Fibroblast of lung (primary cell): ENCODE measurements around the gene OPTN. TPM values are rescaled to one million over a fixed set of nuclear protein-coding genes. Genes with fewer than 3 reads are reported as not detected.
"Not testable (repeated sequence)": the region's sequence is repeated elsewhere in the genome, so short reads cannot be mapped to it uniquely, and the experiment has no call there.

Experiments used
- DNase-seq, 2 donors: peaks; one replicate each; pipeline versions ENCODE4 v3.0.0 to v3.0.0-alpha.2; 2010; ENCODE audit warnings: low read depth in 2 of 2
- H2AFZ ChIP-seq: 2 replicates; pipeline ENCODE4 v1.5.1; 2012; ENCODE audit warnings: low read length, control low read depth, inconsistent platforms
- H3K27ac ChIP-seq: 2 replicates; pipeline ENCODE4 v1.5.1; 2011; ENCODE audit warnings: low read length, control low read depth; ENCODE audit not compliant: insufficient read depth
- H3K27me3 ChIP-seq: 2 replicates; pipeline ENCODE4 v1.5.1; 2011; ENCODE audit warnings: mild to moderate bottlenecking, low read length; ENCODE audit not compliant: control insufficient read depth, insufficient read depth
- H3K36me3 ChIP-seq: 2 replicates; pipeline ENCODE4 v1.5.1; 2011; ENCODE audit warnings: low read length; ENCODE audit not compliant: control insufficient read depth, insufficient read depth
- H3K4me1 ChIP-seq: 2 replicates; pipeline ENCODE4 v1.5.1; 2011; ENCODE audit warnings: low read length; ENCODE audit not compliant: control insufficient read depth, insufficient read depth; ENCODE audit errors: extremely low read depth
- H3K4me2 ChIP-seq: 2 replicates; pipeline ENCODE4 v1.5.1; 2011; ENCODE audit warnings: low read length, control low read depth; ENCODE audit not compliant: insufficient read depth; ENCODE audit errors: extremely low read depth
- H3K4me3 ChIP-seq, 4 experiments: fragments of 200-600 bp in 1 of 4; sonication (generic) in 1 of 4; replicated peaks in 1 of 4; 2 replicates each; pipeline ENCODE4 v1.5.1; 2011 to 2016; ENCODE audit warnings: low read length in 4 of 4, low read depth in 3 of 4, mild to moderate bottlenecking in 3 of 4, control low read depth in 2 of 4, inconsistent platforms in 1 of 4, mixed read lengths in 1 of 4; ENCODE audit not compliant: insufficient read depth in 1 of 4; ENCODE audit errors: control extremely low read depth in 1 of 4
- H3K79me2 ChIP-seq: 2 replicates; pipeline ENCODE4 v1.5.1; 2012; ENCODE audit warnings: mild to moderate bottlenecking, low read length, inconsistent platforms; ENCODE audit not compliant: control insufficient read depth, insufficient read depth
- H3K9ac ChIP-seq: 2 replicates; pipeline ENCODE4 v1.5.1; 2011; ENCODE audit warnings: mild to moderate bottlenecking, low read length, control low read depth; ENCODE audit not compliant: insufficient read depth
- H3K9me3 ChIP-seq: 2 replicates; pipeline ENCODE4 v1.5.1; 2012; ENCODE audit warnings: low read depth, low read length; ENCODE audit not compliant: control insufficient read depth, insufficient read depth
- H4K20me1 ChIP-seq: 2 replicates; pipeline ENCODE4 v1.5.1; 2011; ENCODE audit warnings: low read length; ENCODE audit not compliant: control insufficient read depth, insufficient read depth; ENCODE audit errors: extremely low read depth
- CTCF ChIP-seq, 2 donors: IDR thresholded peaks in 1 of 2; conservative IDR thresholded peaks in 1 of 2; 1 replicate in 1 of 2; 2 replicates in 1 of 2; pipeline ENCODE4 v1.5.1; 2011 to 2012; ENCODE audit warnings: low read length in 2 of 2, control low read depth in 1 of 2, inconsistent platforms in 1 of 2, low read depth in 1 of 2, mild to moderate bottlenecking in 1 of 2
- EZH2 ChIP-seq: IDR thresholded peaks from 2 replicates; pipeline ENCODE4 v1.5.1; 2012; ENCODE audit warnings: low read length, control low read depth, mild to moderate bottlenecking; ENCODE audit errors: missing control alignments
- polyA plus RNA-seq, 2 donors: library from polyadenylated mRNA; depleted of rRNA in 1 of 2; stranded (reverse) in 1 of 2; unstranded in 1 of 2; fragments of >200 nt; gene quantifications; 2 replicates each; pipeline ENCODE4 v1.2.1, GENCODE V29; 2011 to 2012; ENCODE audit warnings: missing spikeins in 1 of 2
- total RNA-seq: library from RNA; depleted of rRNA; stranded (reverse); fragments of >200 nt; gene quantifications from 2 replicates; pipeline ENCODE4 v1.2.1, GENCODE V29; 2014

Gene OPTN
- total and polyA plus RNA-seq, 2 donors (not counting 1 experiment from before 2014, with no cell fraction given) = 139 to 156 TPM

GRCh38 chr10:13152296-13152695 is 52.3 kb downstream of the OPTN start:
- DNase-seq = no peak
- Histone ChIP-seq H3K36me3 (no peaks in the 10 kb centered on the region), H3K4me2 (no peak overlapping the region), H4K20me1 (no peaks in the 10 kb centered on the region), H3K79me2 (no peaks in the 10 kb centered on the region), H3K4me1 (no peaks in the 10 kb centered on the region), H3K9ac (no peak overlapping the region), H3K27me3 (no peaks in the 10 kb centered on the region), H3K27ac (no peak overlapping the region), H3K4me3 (no peak overlapping the region), H2AFZ (no peak overlapping the region), H3K9me3 (no peaks in the 10 kb centered on the region)
- TF ChIP-seq EZH2 (no peak), CTCF (conservative IDR thresholded peaks at IDR 0.05 in 1 of 2, IDR thresholded peaks at IDR 0.05 in 1 of 2; ENCODE audit: low read depth in 1 of 2, low read length in 2 of 2) (no peak)

GRCh38 chr10:13155860-13156259 is 55.9 kb downstream of the OPTN start:
- not testable (repeated sequence) for H3K4me1 ChIP-seq, H3K9ac ChIP-seq, H3K4me2 ChIP-seq, H2AFZ ChIP-seq, H3K79me2 ChIP-seq, H3K9me3 ChIP-seq, H3K27me3 ChIP-seq, H3K4me3 ChIP-seq, H3K27ac ChIP-seq, H3K36me3 ChIP-seq, H4K20me1 ChIP-seq, DNase-seq

- Histone ChIP-seq H4K20me1 (no peaks in the 10 kb centered on the region), H3K4me3 (peak overlapping the region in 1 of 4 experiments; percentile 27), H3K9me3 (no peaks in the 10 kb centered on the region), H3K36me3 (no peaks in the 10 kb centered on the region), H3K27me3 (no peaks in the 10 kb centered on the region), H2AFZ (peak overlapping the region; percentile 55), H3K4me2 (no peak overlapping the region), H3K9ac (peak overlapping the region; percentile 7), H3K4me1 (peaks cover 5% of the 10 kb centered on the region), H3K27ac (no peak overlapping the region), H3K79me2 (peaks cover 7% of the 10 kb centered on the region)
- DNase-seq = no peak
- TF ChIP-seq EZH2 (no peak), CTCF (conservative IDR thresholded peaks at IDR 0.05 in 1 of 2, IDR thresholded peaks at IDR 0.05 in 1 of 2; ENCODE audit: low read depth in 1 of 2, low read length in 2 of 2) (no peak)
Observed at GRCh38 chr10:13158401-13158800, 58.4 kb downstream of the OPTN start.
